ENCODE results near the gene CMTR1.

- TF ChIP-seq GATA2 (IDR thresholded peaks at IDR 0.05; ENCODE audit: low read depth, low read length) (no peak), GATA3 (IDR thresholded peaks at IDR 0.05; ENCODE audit: low read depth, low read length) (no peak)
Measured at GRCh38 chr6:37479266-37479854, 46.3 kb downstream of the CMTR1 start.

Measured in SH-SY5Y (cell line).